Islet of Langerhans (tissue), 1 donor: ENCODE data around the gene CHPF2.

Source experiments
- FAIRE-seq: peaks from one replicate; lab custom pipeline; 2011; peaks lifted over from hg19 to GRCh38; lab: Jason Lieb, UNC

CHPF2 gene

DNA sequence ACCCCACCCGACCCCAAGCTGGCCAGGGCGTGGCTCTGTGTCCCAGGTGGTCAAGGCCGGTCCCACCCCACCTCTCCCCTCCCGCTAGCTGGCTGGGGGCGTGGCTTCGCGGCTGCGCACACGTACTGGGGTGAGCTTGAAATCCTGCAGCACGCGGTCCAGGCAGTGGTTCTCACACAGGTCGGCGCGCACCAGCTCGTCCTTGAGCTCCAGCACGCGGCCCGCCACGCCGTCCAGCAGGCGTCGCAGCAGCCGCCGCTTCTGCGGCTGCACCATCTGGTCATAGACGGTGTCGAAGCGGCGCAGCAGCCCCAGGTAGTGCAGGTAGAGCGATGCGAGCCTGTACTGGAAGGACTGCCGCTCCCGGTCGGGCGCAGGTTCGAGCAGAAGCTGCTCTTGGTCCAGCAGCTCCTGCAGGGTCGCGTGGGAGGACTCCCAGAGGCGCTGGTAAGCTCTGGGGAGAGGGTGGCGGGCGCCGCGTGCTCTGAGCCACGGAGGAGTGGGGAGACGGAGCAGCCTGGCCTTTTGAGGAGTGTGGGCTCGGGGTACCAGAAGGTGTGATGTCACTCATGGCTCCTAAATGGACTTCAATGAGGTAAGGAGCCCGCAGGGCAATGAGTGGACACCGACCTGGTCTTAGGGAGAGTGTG is 27.8 kb upstream of the CHPF2 start:
- no peak for FAIRE-seq

- FAIRE-seq: no peak
Observed at GRCh38 chr7:151205730-151206129, 26.6 kb upstream of the CHPF2 start.

DNA sequence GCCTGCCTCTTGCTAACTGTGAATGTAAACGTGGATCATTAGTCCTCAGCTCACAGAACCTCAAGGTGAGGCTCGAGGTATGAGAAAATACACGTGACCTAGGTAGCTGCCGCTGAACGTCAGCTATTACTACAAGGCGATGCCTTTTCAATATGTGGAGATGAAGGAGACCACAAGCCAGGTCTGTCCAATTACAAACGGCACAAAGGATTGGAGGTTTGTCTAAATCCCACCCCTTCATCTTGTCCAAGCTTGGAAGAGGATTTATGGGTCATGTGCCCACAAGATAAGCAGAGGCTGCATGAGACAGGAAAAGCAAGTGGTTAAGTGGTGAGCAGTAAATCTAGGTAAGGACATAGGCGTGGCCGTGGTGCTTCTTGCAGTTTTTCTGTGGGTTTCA is 25.4 kb upstream of the CHPF2 start:
- no peak for FAIRE-seq

GRCh38 chr7:151207315-151207714 is 25.0 kb upstream of the CHPF2 start:
- FAIRE-seq: no peak

GRCh38 chr7:151207804-151208203 is 24.5 kb upstream of the CHPF2 start:
- no peak for FAIRE-seq

- FAIRE-seq: no peak
Observed at GRCh38 chr7:151208253-151208862, 23.9 kb upstream of the CHPF2 start.

DNA sequence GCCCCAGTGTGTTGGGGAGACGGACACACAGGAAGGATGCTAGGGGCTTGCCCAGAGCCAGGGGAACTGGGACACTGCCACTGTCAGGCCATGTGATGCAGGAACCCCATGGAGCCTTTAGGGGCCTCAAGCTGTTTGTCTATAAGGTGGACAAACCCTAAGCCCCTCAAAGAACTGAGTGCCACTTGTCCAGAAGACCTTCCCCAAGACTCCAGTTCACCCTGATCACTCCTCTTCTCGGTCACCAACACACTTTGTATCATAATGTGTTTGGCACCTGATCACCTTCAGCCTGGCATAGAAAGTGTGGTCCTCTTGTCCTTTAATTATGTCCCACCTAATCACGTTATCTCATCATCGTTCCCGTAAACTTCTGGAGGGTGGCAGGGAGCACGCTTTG is 22.7 kb upstream of the CHPF2 start:
- FAIRE-seq: no peak

GRCh38 chr7:151210087-151210854 is 22.0 kb upstream of the CHPF2 start, which contains the start of gene H2BK1:
TSS of gene H2BK1 (minus strand) at chr7:151210488. CDS start at chr7:151210318, 170 bp downstream.
- FAIRE-seq: no peak

DNA sequence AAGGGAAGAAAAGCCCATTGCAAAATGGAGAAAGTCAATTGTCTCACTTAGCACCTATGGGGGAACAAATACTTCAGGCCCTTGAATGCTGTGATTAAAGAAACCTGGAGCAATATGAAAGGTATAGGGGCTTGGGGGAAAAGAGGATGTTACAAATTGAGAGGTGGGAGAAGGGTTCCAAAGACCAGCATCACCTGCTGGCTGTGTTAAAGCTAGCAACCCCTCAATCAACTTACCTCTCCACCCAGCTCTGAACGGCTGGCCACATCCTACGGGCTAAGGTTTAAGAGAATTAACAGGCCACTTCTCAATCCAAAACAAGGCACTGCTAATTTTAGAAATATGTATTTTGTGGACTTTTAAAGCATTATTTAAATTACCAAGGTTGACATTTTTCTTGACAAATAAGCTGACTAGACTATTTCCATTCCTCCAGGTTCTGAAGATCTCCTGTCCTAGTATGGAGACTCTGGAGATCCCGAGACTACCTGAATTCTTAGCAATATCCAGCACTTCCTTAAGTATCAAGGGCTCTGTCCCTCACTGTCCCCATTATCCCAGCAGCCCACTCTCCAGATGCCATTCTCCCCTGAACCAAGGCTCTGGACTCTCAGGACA is 21.0 kb upstream of the CHPF2 start:
- FAIRE-seq: no peak

DNA sequence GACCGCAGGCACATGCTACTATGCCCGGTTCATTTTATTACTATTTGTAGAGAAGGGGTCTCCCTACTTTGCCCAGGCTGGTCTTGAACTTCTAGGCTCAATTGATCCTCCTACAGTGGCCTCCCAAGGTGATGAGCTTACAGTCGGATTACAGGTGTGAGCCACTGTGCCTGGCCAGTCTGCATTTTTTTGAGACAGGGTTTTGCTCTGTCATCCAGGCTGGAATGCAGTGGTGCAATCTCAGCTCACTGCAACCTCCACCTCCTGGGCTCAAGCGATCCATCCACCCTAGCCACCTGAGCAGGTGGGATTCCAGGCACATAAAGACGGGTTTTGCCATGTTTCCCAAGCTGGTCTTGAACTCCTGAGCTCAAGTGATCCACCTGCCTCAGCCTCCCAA is 19.7 kb upstream of the CHPF2 start:
- FAIRE-seq: no peak

DNA sequence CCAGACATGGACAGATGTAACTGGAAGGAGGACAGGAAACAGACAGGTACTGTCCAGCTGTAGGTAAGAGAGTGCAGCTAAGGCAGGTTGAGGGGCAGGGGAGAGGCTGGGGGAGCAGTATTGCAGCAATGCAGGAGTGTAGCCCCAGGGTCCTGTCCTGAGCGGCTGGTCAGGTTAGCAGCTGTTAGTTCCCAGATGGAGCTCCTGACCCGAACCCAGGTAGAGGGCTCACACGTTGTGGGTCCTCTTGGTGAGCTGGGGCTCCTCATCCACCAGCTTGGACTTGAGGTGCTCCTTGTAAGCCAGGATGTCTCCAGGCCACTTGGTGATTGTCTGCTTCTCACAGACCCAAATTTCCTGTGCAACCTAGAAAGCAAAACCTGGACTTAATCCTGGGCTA is 18.5 kb upstream of the CHPF2 start:
- FAIRE-seq: no peak

- no peak for FAIRE-seq
Observed at GRCh38 chr7:151215396-151215795, 16.9 kb upstream of the CHPF2 start.

- FAIRE-seq: no peak
Observed at GRCh38 chr7:151218170-151218569, 14.1 kb upstream of the CHPF2 start.

DNA sequence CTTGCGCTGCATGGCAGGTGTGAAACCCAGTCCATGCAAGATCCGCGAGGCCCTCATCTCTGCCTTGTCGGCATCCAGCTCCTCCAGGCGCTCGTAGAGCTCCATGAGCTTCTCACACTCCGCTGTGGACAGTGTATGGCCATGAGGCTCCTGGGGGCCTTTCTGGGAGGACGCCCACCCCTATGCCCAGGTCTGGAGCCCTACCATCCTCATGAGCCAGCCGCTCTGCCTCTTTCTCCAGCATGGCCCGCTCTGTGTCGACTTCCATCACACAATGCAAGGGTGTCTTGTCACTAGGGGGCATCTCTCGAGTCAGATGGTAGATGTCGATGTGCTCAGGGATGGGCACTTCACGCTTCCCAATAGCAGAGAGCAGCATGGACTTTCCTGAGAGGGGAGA is 8.6 kb upstream of the CHPF2 start:
- no peak for FAIRE-seq

DNA sequence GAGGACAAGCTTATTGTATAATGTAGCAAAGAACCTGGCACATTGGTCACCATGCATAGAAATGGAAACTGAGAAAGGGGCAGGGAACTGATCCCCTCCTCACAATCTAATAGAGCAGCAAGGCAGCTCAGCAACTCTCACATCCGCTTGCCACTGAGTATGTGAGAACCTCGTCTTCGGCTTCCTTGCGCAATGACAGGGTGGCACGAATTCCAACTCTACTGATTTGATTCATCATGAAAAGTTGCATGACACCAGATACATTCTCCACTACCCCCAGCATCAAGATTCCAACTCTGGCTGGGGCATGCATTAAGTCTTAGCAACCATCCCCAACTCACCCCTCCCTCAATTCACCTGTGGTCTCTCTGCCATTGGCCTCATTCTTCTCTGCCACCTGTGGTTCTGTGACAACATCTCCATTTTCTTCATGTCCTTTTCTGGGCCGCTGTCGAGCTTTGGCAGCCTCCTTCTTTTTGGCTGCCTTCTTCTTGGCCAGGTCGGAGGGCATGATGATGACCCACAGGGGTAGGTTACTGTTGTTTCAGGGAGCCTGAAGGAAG is 6.3 kb upstream of the CHPF2 start:
- no peak for FAIRE-seq

- no peak for FAIRE-seq
Observed at GRCh38 chr7:151226560-151226874, 5.8 kb upstream of the CHPF2 start.

- no peak for FAIRE-seq
Observed at GRCh38 chr7:151226875-151227782, 5.2 kb upstream of the CHPF2 start, which contains the start of gene ABCF2. TSS of gene ABCF2 (minus strand) at chr7:151227205. CDS start at chr7:151226458, 747 bp downstream.

DNA sequence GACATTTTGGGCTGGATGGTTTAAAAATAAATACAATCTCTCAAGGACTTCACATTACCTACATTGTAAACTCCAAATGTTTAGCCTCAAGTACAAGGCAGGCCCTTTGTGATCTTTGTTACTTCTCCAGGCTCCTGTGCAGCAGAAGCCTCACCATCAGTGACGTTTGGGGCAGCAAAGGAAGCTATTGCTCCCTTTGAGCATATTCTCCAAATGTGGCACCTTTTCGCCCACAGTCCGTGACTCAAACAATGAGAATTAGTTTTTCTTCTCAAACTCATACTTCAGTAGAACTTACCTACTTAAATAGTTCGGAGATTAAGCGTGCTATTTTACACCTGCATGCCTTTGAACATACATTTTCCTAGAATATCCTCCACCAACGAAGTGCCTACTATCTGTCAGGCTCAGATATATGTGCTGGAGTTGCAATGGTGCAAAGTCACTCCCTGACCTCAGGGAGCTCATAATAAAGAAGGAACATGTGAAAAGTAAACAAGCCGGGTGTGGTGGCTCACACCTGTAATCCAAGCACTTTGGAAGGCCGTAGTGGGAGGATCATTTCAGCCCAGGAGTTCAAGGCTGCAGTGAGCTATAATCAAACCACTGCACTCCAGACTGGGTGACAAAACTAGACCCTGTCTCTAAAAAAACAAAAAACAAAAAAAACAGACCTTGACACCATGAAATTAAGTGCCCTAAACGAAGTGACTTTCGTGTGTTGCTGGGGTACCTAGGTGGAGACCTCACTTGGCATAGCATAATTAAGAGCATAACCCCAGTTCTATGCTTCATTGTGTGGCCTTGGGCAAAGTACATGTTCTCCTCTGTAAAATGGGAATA is 4.0 kb upstream of the CHPF2 start:
- no peak for FAIRE-seq

- FAIRE-seq: no peak
Observed at GRCh38 chr7:151229249-151229648, 3.0 kb upstream of the CHPF2 start.

DNA sequence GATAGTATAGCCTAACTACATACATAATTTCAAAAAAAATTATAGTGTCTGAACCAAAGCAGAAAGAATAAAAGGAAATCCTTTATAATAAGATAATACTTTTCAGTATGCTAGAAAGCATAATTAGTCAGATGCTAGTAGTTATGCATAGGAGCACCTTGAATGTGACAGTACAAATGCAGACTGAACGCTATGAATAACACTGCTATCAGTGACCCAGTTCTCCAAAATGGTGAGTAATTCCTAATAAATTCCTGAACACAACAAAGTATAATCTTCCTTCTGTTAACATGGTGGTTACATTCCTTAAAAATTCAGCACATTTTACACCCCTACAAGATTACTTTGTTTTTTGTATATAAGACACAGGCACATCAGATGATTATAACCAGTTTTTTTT is 1.2 kb upstream of the CHPF2 start:
- no peak for FAIRE-seq
